ENCODE measurements around the gene GSS.
"Not testable (repeated sequence)": the region's sequence is repeated elsewhere in the genome, so short reads cannot be mapped to it uniquely, and the experiment has no call there.

GSS gene

DNA sequence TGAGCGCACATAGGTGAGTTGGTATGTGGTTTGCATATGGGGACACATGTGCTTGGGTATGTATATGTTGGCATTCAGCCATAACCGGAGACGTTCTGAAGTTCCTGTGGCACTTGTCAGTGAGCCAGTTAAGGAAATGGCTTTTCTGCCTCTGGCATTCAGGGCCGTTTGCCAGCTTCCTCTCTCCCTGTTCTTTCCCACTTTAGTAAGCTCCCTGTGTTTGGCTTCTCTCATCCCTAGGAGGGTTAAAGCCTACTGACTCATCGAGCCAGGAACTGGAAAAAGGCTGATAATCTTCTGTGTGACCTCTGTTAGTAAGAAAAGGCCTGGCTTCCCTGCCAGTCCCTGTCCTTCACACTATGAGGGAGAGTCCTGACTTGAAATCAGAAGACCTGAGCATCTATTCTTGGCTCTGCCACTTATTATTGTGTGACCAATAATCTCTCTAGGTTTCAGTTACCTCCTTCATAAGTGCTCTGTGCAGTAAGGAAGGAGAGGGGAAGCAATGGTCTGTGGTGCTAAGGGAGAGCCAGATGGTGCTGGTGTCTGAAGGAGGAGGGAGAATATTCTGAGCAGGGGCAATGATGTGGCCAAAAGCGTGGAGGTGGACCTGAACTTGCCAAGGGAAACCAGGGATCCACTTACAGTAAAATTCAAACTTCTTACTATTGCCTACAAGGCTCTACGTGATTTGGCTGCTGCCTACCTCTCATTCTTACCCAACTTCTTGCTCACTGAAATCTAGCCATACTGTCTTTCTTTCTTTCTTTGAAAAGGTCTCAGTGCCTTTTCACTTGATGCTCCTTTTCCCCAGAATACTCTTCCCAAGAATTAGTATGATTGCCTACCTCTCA, 47.8 kb downstream of the GSS start:
- no peak for DNase-seq

GRCh38 chr20:34904202-34904621, 51.4 kb downstream of the GSS start:
- DNase-seq = no peak

DNA sequence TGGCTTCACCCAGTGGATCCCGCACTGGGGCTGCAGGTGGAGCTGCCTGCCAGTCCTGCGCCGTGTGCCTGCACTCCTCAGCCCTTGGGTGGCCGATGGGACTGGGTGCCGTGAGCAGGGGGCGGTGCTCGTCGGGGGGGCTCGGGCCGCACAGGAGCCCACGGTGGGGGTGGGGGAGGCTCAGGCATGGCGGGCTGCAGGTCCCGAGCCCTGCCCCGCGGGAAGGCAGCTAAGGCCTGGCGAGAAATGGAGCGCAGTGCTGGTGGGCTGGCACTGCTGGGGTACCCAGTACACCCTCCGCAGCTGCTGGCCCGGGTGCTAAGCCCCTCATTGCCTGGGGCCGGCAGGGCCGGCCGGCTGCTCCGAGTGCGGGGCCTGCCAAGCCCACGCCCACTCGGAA, 56.9 kb downstream of the GSS start:
- not testable (repeated sequence) for DNase-seq

- DNase-seq = not testable (repeated sequence)
These were observed 57.5 kb downstream of the GSS start for GRCh38 chr20:34898129-34898528.

GRCh38 chr20:34896086-34896621, 59.5 kb downstream of the GSS start:
- no peak for DNase-seq

GRCh38 chr20:34895465-34895864, 60.1 kb downstream of the GSS start:
- DNase-seq = no peak

DNA sequence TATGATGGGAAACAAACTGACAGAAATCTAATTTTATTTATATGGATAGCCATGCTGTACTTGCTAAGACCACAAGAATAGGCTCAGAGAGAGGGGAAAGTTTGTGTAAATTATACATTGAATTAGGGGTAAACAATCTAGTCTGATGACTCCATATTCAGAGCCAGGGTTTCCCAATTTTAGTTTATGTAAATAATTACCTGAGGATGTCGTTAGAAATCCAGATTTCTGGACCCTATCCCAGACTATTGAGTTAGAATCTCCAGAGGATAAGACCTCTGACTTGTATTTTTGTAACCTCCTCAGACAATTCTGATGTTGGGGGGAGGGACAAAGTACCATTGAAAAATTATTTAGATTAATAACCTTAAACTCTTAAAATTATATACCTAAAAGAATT, 60.9 kb downstream of the GSS start:
- no peak for DNase-seq

DNA sequence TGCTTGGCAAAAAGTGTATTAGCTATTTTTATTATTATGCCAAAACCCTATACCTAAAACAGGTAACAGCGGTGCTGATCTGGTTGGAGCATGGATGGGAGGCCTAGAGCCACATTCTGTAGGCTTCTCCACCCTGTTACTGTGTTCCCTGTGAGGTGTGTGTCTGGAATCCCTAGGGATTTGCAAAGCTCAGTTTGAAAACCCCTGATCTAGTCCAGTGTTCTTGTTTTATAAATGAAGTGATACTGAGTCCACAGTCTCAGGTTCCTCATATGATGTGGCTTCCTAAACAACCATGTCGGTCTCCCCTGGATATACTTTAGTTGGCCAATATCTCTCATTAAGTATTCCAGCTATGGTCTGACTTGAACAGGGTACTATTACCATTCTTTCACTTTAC, 62.9 kb downstream of the GSS start:
- DNase-seq = no peak

DNA sequence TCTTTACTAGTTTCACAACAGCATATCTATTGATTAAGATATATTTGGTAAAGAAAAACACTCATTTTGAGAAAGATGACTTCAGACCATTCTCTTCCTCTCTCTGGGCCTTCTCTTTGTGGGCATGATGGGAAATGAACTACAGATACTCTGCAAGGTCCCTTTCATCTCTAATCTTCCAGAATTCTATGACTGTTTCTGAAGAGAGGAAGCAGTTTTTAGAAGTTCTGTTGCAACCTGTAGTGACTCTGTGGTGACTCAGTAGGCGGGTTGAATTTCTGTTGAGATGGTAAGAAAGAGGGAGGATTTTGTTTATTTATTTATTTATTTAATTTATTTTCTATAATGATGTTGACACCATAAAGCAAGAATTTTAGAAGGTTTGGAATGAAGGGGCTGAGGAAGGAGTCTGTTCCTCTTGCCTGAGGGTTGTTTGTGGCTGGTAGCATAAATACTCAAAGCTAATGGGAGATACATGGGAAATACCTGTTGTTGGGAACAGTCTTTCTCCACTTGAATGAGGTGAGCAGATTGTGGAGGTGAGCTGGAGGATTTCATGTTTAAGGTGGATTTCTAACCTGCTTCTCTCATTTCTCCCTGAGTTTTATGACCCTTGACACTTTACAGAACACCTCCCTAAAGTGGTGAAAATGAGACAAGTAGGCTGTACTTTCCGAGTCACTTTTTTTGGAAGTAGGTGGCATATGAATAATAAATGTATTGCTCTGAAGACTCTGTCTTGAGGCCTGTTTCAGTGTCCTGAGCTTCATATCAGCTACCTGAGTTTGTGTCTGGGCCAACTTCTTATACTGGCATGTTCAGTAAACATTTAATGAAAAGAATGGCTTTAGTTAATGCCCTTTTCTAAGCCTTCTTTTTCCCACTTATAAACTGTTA, 64.2 kb downstream of the GSS start:
- no peak for DNase-seq

- DNase-seq = no peak
These were observed 67.1 kb downstream of the GSS start for GRCh38 chr20:34888468-34888867.

- no peak for DNase-seq
These were observed 68.6 kb downstream of the GSS start for GRCh38 chr20:34887023-34887422.

- no peak for DNase-seq
These were observed 69.5 kb downstream of the GSS start for GRCh38 chr20:34886122-34886521.

DNA sequence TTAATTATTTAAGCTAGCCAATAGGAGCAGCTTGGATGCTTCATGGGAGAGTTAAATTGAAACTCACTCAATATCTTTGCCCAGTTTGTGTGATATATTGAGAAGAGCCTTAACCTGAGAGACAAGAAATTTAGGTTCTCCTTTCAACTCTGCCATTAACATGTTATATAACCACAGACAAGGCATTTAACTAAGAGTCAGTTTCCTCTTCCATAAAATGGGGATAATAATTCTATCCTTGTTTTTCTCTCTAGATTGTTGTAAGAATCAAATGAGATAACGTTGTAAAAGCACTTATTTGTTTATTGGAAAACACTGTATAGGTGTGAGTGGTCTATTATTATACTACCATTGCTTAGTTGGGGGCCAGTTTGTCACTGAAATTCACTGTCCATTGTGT, 71.3 kb downstream of the GSS start:
- DNase-seq = no peak

GRCh38 chr20:34883809-34884208, 71.8 kb downstream of the GSS start:
- DNase-seq = no peak

- DNase-seq = no peak
These were observed 72.4 kb downstream of the GSS start for GRCh38 chr20:34883087-34883688.

DNA sequence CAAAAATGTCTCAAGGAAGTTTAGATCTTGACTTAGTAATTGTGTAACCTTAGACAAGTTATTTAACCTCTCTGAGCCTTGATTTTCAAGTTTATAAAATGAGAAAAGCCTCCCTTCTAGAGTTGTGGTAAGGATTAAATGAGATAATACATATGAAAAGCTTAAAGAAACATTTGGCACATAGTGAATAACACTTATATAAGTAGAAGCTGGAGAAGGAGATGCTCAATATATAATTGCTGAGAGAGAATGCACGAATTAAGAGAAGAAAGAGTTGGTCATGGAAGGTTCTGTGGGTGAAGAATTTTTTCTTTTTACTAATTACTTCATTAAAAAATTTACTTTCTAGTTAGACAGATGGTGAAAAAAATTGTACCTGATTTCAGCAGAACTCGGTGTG, 73.9 kb downstream of the GSS start:
- DNase-seq = no peak

DNA sequence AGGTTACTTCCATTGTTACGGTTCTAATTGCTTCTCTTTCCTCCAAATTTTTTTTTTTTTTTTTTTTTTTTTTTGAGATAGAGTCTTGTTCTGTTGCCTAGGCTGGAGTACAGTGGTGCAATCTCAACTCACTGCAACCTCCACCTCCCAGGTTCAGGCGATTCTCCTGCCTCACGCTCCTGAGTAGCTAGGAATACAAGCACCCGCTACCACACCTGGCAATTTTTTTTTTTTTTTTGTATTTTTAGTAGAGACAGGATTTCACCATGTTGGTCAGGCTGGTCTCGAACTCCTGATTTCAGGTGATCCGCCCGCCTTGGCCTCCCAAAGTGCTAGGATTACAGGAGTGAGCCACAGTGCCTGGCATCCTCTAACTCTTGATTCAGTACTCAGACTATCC, 74.6 kb downstream of the GSS start:
- DNase-seq = not testable (repeated sequence)

DNA sequence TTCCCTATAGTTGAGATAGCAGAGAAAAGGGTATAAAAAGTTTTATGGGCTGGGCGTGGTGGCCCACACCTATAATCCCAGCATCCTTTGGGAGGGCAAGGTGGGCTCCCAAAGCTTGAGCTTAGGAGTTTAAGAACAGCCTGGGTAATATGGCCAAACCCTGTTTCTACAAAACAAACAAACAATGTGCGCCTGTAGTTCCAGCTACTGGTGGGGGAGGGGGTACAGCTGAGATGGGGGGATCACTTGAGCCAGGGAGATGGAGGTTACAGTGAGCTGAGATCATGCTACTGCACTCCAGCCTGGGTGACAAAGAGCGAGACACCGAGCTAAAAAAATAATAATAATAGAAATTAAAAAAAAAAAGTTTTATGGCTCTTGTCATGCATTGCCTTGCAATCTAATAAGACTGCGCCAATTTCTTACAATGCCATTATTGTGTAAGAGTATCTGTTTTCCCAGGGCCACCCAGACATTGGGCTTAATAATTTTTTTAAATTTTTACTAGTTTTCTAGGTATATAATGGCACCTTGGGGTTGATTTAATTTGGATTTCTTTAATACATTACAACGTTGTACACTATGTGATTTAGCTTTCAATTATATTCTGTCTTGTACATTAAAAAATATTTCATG, 75.3 kb downstream of the GSS start:
- DNase-seq = no peak

Measured in right kidney (tissue), 1 donor.